HCT116 (cell line): Measurements from ENCODE around the gene FOXB2. TPM values are rescaled to one million over a fixed set of nuclear protein-coding genes. Genes with fewer than 3 reads are reported as not detected.
"Not testable (repeated sequence)": the region's sequence is repeated elsewhere in the genome, so short reads cannot be mapped to it uniquely, and the experiment has no call there.

Experiments
- ATAC-seq: fragments of 200-7000 bp; cut with Tn5 transposase; 2 replicates; pipeline ENCODE4 v1.9.1; 2020; ENCODE audit warnings: mild to moderate bottlenecking, moderate library complexity
- BruUV-seq: library from RNA; stranded (reverse); fragments of 400-500 nt; replicated peaks from 2 replicates; lab custom pipeline; 2021; lab: Mats Ljungman, UMichigan
- CTCF ChIA-PET: fragments of 300-600 bp; sonication (Branson Sonifier 250); formaldehyde crosslinking; loops from one replicate; lab custom pipeline; 2021; ENCODE audit warnings: antibody characterized with exemption; lab: Charles Lee
- POLR2A ChIA-PET: fragments of 300-600, 350-600 bp; sonication (Branson Sonifier 250); formaldehyde crosslinking; loops from one replicate; lab custom pipeline; 2021; ENCODE audit warnings: antibody characterized with exemption; lab: Charles Lee
- RAD21 ChIA-PET, 2 experiments: fragments of 300-600 bp; sonication (Branson Sonifier 250); formaldehyde crosslinking; loops; one replicate each; lab custom pipeline; 2023; ENCODE audit warnings: low total read pairs in 2 of 2; ENCODE audit not compliant: uncharacterized antibody in 2 of 2, unreplicated experiment in 2 of 2, low non-redundant PET in 1 of 2; lab: Charles Lee
- DNase-seq: peaks from one replicate; pipeline ENCODE4 v3.0.0-alpha.2; 2010; ENCODE audit warnings: low read depth, low spot score
- H2AFZ ChIP-seq: fragments of 200-600 bp; shearing (Covaris generic), sonication (generic); 2 replicates; pipeline ENCODE4 v1.6.1; 2017; ENCODE audit warnings: low read depth, mixed run types, mixed read lengths, antibody characterized with exemption, low read length; ENCODE audit not compliant: poor library complexity, severe bottlenecking
- H3K27ac ChIP-seq: 2 replicates; pipeline ENCODE4 v1.5.1; 2012; ENCODE audit warnings: low read depth, low read length
- H3K27me3 ChIP-seq: fragments of 200-600 bp; sonication (generic); 2 replicates; pipeline ENCODE4 v1.6.1; 2016; ENCODE audit warnings: mixed run types, low read length, mixed read lengths; ENCODE audit not compliant: insufficient read depth
- H3K36me3 ChIP-seq, 2 experiments: fragments of 200-500 bp in 1 of 2; fragments of 200-600 bp in 1 of 2; sonication (Bioruptor generic) in 1 of 2; sonication (generic) in 1 of 2; 2 replicates each; pipeline versions ENCODE4 v1.5.1 to v1.6.1; 2014 to 2016; ENCODE audit warnings: low read length in 2 of 2, inconsistent platforms in 1 of 2, mixed read lengths in 1 of 2, mixed run types in 1 of 2; ENCODE audit not compliant: insufficient read depth in 2 of 2, control insufficient read depth in 1 of 2
- H3K4me1 ChIP-seq, 2 experiments: fragments of 200-600 bp in 1 of 2; sonication (generic) in 1 of 2; 2 replicates each; pipeline versions ENCODE4 v1.5.1 to v1.6.1; 2012 to 2017; ENCODE audit warnings: low read length in 2 of 2, inconsistent platforms in 1 of 2, mild to moderate bottlenecking in 1 of 2, mixed read lengths in 1 of 2, mixed run types in 1 of 2, moderate library complexity in 1 of 2; ENCODE audit not compliant: insufficient read depth in 2 of 2, control insufficient read depth in 1 of 2
- H3K4me2 ChIP-seq: fragments of 200-600 bp; sonication (generic); 2 replicates; pipeline ENCODE4 v1.6.1; 2017; ENCODE audit warnings: mixed run types, low read length, mixed read lengths
- H3K4me3 ChIP-seq, 2 experiments: fragments of 200-600 bp in 1 of 2; sonication (generic) in 1 of 2; replicated peaks in 1 of 2; 2 replicates each; pipeline ENCODE4 v1.5.1; 2011 to 2016; ENCODE audit warnings: low read length in 2 of 2, control low read depth in 1 of 2, low read depth in 1 of 2, mild to moderate bottlenecking in 1 of 2, mixed read lengths in 1 of 2, mixed run types in 1 of 2
- H3K79me2 ChIP-seq: fragments of 200-600 bp; sonication (generic); 2 replicates; pipeline ENCODE4 v1.6.1; 2017; ENCODE audit warnings: mild to moderate bottlenecking, mixed run types, low read length, moderate library complexity, mixed read lengths; ENCODE audit not compliant: insufficient read depth
- H3K9ac ChIP-seq: fragments of 200-600 bp; sonication (generic); 2 replicates; pipeline ENCODE4 v1.6.1; 2016; ENCODE audit warnings: low read length, mixed read lengths
- H3K9me2 ChIP-seq: fragments of 200-600 bp; sonication (generic), shearing (Covaris generic); 2 replicates; pipeline ENCODE4 v1.6.1; 2017; ENCODE audit warnings: mixed run types, mild to moderate bottlenecking, moderate library complexity; ENCODE audit not compliant: insufficient read depth
- H3K9me3 ChIP-seq, 2 experiments: fragments of 200-500 bp in 1 of 2; fragments of 200-600 bp in 1 of 2; sonication (Bioruptor generic) in 1 of 2; sonication (generic) in 1 of 2; 2 replicates each; pipeline ENCODE4 v1.6.1; 2014 to 2017; ENCODE audit warnings: low read length in 2 of 2, mixed read lengths in 2 of 2, inconsistent platforms in 1 of 2, low read depth in 1 of 2, mild to moderate bottlenecking in 1 of 2, mixed run types in 1 of 2, moderate library complexity in 1 of 2; ENCODE audit not compliant: control insufficient read depth in 1 of 2, insufficient read depth in 1 of 2
- H4K20me1 ChIP-seq: fragments of 200-600 bp; sonication (generic), shearing (Covaris generic); 2 replicates; pipeline ENCODE4 v1.6.1; 2017; ENCODE audit warnings: mixed run types, mild to moderate bottlenecking, moderate library complexity; ENCODE audit not compliant: insufficient read depth
- EGR1 ChIP-seq: IDR thresholded peaks from 2 replicates; pipeline ENCODE4 v1.6.1; 2012; ENCODE audit warnings: low read depth
- FOSL1 ChIP-seq: IDR thresholded peaks from 2 replicates; pipeline ENCODE4 v1.6.1; 2012; ENCODE audit warnings: low read depth
- JUND ChIP-seq: IDR thresholded peaks from 2 replicates; pipeline ENCODE4 v1.6.1; 2012
- POLR2A ChIP-seq: IDR thresholded peaks from 2 replicates; pipeline ENCODE4 v1.7.0; 2011; ENCODE audit warnings: borderline replicate concordance; ENCODE audit not compliant: insufficient read depth, insufficient read length; ENCODE audit errors: extremely low read depth
- YY1 ChIP-seq: IDR thresholded peaks from 2 replicates; pipeline ENCODE4 v1.6.1; 2011; ENCODE audit warnings: low read length, low read depth, moderate library complexity, mild to moderate bottlenecking; ENCODE audit not compliant: insufficient replicate concordance; ENCODE audit errors: extremely low read depth
- intact Hi-C: fragments of 100-400 bp; cut with micrococcal nuclease; formaldehyde crosslinking; loops from 2 replicates; pipeline ENCODE4 v1.10.0; 2022
- total RNA-seq: library from RNA; stranded (reverse); gene quantifications from one replicate; pipeline ENCODE4 v1.2.1, GENCODE V29; 2021; ENCODE audit not compliant: unreplicated experiment

Gene FOXB2
- total RNA-seq, 1 experiment from 2014 or later = not detected

GRCh38 chr9:77043743-77044142, 24.3 kb downstream of the FOXB2 start:
- DNase-seq, ATAC-seq, H3K4me3 ChIP-seq, H3K4me1 ChIP-seq, H3K79me2 ChIP-seq, intact Hi-C loops, H2AFZ ChIP-seq, H3K9me2 ChIP-seq, RAD21 ChIA-PET, H3K4me2 ChIP-seq, H3K27ac ChIP-seq, H3K27me3 ChIP-seq, BruUV-seq, H4K20me1 ChIP-seq, POLR2A ChIA-PET, H3K9me3 ChIP-seq, H3K9ac ChIP-seq, H3K36me3 ChIP-seq: not testable (repeated sequence)
- CTCF ChIA-PET = interaction anchor here (1.4 kb wide), 1 partner anchor 12 kb away, joined by 3 read pairs; no protein-coding TSS in a partner anchor

- H3K4me1 ChIP-seq, H2AFZ ChIP-seq, H3K4me2 ChIP-seq, CTCF ChIA-PET, H3K9me2 ChIP-seq, H3K4me3 ChIP-seq, RAD21 ChIA-PET, H3K27me3 ChIP-seq, ATAC-seq, H3K9me3 ChIP-seq, H3K27ac ChIP-seq, POLR2A ChIA-PET, BruUV-seq, H3K79me2 ChIP-seq, H3K36me3 ChIP-seq, H4K20me1 ChIP-seq, DNase-seq, H3K9ac ChIP-seq: not testable (repeated sequence)
- intact Hi-C loops = loop anchor here (5.0 kb wide), 1 partner anchor 48 kb away; no protein-coding TSS in a partner anchor
These were observed 41.2 kb downstream of the FOXB2 start for GRCh38 chr9:77060681-77061080.

- ATAC-seq = peak; percentile 76
- Histone ChIP-seq H3K4me3 (no peak overlapping the region), H3K9me2 (no peaks in the 10 kb centered on the region), H3K4me2 (no peak overlapping the region), H3K9ac (no peak overlapping the region), H3K36me3 (no peaks in the 10 kb centered on the region), H3K27me3 (no peaks in the 10 kb centered on the region; the same call in 1 of the 2 replicates), H2AFZ (no peak overlapping the region), H3K9me3 (no peaks in the 10 kb centered on the region), H3K79me2 (no peaks in the 10 kb centered on the region), H4K20me1 (no peaks in the 10 kb centered on the region), H3K4me1 (peaks cover 0 to 6% of the 10 kb centered on the region in 2 experiments; a peak in 1 of 4 replicates), H3K27ac (no peak overlapping the region)
- peak; percentile 10 for DNase-seq
- intact Hi-C loops = loop anchor here (5.0 kb wide), 1 partner anchor 51 kb away; no protein-coding TSS in a partner anchor
- POLR2A ChIA-PET = no interaction called here
- TF ChIP-seq EGR1 (no peak), YY1 (no peak), JUND (peak; percentile 19; the same call in 1 of the 2 replicates), POLR2A (no peak), FOSL1 (0 out of 2 replicates have a peak, but pooled peaks have one; percentile 32)
- BruUV-seq = no TSS peak
- CTCF ChIA-PET = no interaction called here
- RAD21 ChIA-PET = no interaction called here
These were observed 44.3 kb downstream of the FOXB2 start for GRCh38 chr9:77063645-77064285.
